ENCODE data around the gene SLC8B1.

The SLC8B1 gene

GRCh38 chr12:113334786-113335539, at the start of gene SLC8B1:
SLC8B1 (minus strand) TSS chr12:113335109; CDS start chr12:113332878, 2,231 bp downstream.
- peak; percentile 84 for DNase-seq (ENCODE audit: low read depth in 1 of 2, low spot score in 1 of 2)

GRCh38 chr12:113382206-113382605, 47.3 kb upstream of the SLC8B1 start:
- DNase-seq (ENCODE audit: low read depth in 1 of 2, low spot score in 1 of 2), result no peak

- DNase-seq (ENCODE audit: low read depth in 1 of 2, low spot score in 1 of 2), result no peak
Measured at GRCh38 chr12:113381220-113381619, 46.3 kb upstream of the SLC8B1 start.

GRCh38 chr12:113378291-113378690, 43.4 kb upstream of the SLC8B1 start:
- no peak for DNase-seq (ENCODE audit: low read depth in 1 of 2, low spot score in 1 of 2)

DNA sequence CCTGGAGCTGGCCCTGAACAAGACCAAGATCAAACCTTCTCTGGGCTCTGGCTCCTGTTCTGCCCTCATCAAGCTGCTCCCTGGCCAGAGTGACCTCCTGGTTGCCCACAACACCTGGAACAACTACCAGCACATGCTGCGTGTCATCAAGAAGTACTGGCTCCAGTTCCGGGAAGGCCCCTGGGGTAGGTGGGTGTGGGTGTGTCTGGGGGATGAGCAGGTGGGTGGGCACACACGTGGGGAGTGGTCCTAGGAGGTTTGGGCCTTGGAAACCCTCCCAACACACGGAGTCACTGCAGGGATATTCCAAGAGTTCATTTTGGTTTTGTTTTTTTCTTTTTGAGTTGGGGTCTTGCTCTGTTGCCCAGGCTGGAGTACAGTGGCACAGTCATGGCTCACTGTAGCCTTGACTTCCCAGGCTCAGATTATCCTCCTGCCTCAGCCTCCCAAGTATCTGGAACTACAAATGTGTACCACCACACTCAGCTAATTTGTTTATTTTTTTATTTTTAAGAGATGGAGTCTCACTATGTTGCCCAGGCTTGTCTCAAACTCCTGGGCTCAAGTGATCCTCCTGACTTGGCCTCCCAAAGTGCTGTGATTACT, 40.0 kb upstream of the SLC8B1 start:
- DNase-seq (ENCODE audit: low read depth in 1 of 2, low spot score in 1 of 2), result no peak

DNA sequence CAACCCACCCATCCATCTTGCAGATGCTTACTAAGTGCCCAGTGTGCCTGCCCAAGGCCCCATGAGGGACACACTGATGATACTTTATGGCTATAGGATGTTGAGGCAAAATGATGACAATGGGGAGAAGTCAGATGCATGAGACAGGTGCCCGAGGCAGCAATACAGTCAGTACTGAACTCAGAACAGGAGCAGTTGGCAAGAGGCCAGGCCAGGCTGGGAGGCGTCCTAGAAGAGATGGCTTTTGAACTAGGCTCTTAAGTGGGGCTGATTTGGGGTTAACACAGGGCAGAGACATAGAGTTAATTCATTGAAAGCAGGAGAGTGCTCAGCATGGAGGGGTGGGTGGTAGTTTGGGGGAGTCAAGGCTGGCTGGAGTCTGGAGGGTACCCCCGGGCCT, 39.1 kb upstream of the SLC8B1 start:
- DNase-seq (ENCODE audit: low read depth in 1 of 2, low spot score in 1 of 2), result no peak

GRCh38 chr12:113373440-113373839, 38.5 kb upstream of the SLC8B1 start:
- DNase-seq (ENCODE audit: low read depth in 1 of 2, low spot score in 1 of 2), result no peak

- no peak for DNase-seq (ENCODE audit: low read depth in 1 of 2, low spot score in 1 of 2)
Measured at GRCh38 chr12:113372371-113372770, 37.5 kb upstream of the SLC8B1 start.

GRCh38 chr12:113371808-113372207, 36.9 kb upstream of the SLC8B1 start:
- no peak for DNase-seq (ENCODE audit: low read depth in 1 of 2, low spot score in 1 of 2)

- no peak for DNase-seq (ENCODE audit: low read depth in 1 of 2, low spot score in 1 of 2)
Measured at GRCh38 chr12:113370923-113371682, 36.2 kb upstream of the SLC8B1 start.

DNA sequence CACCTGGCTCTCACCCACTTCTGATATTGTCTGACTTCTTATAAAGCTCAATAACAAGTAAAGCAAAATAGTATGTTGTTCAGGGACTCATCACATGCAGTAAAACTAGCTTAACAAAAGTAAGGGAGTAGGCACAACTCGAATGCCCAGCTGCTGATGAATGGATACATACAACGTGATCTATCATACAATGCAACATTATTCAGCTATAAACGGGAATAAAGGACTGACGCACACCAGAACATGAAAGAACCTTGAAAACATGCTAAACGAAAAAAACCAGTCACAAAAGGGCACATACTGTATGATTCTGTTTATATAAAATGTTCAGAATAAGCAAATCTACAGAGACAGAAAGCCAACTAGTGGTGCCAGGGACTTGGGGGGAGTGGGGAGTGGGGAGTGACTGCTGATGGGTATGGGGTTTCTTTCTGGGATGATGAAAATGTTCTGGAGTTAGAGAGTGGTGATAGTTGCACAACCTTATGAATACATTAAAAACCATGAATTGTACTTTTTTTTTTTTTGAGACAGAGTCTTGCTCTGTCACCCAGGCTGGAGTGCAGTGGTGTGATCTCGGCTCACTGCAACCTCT, 34.6 kb upstream of the SLC8B1 start:
- no peak for DNase-seq (ENCODE audit: low read depth in 1 of 2, low spot score in 1 of 2)

DNA sequence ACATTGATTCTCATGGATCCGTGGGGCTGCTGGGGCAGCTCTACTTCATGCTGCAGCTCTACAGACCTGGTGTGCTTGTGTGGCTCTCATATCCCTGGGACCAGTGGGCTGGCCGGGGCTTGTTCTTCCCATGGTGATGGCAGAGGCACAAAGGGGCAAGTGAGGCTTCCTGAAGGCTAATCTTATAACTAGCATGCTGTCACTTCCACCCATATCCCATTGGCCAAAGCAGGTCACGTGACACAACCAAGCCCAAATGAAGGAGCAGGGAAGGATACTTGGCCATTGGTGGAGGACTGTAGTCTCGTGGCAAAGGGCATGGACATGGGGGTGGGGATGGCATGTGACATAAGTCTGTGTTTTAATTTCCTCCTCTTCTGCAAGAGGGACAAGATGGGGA, 33.4 kb upstream of the SLC8B1 start:
- no peak for DNase-seq (ENCODE audit: low read depth in 1 of 2, low spot score in 1 of 2)

- DNase-seq (ENCODE audit: low read depth in 1 of 2, low spot score in 1 of 2), result no peak
Measured at GRCh38 chr12:113366827-113367226, 31.9 kb upstream of the SLC8B1 start.

DNA sequence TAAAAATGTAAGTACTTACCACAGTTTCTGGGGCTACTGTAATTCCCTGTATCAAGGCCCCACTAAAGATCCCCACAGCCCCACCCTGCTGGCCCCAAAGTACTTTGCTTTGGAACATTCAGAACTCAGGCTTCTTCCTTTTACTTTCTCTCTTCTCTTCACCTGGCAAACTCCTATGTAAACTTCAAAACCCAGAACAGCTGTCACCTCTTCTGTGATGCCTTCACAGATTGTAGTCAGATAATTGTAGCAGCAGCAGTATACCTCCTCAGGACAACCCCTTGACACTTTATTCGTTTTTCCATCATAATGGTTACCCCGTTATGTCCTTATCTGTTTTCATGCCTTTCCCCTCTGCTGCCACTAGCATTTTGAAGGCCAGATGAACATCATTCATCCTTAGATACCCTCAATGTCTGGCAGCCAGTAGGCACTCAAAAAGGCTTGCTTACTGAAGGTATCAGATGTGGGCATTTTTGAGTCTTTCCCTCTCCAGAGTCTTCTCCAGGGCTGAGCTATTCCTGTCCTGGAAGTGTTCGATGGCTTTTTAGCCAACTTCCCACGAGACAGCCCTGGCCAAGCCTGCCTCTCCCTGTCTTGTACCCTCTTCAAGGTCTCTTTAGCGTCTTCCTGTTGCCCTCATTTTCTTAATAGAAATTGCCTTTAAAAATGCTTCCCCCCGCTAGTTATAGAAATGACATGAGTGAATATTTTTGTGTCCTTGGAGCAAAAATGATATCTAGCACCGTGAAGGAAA, 30.9 kb upstream of the SLC8B1 start:
- DNase-seq (ENCODE audit: low read depth in 1 of 2, low spot score in 1 of 2), result no peak

GRCh38 chr12:113364698-113365097, 29.8 kb upstream of the SLC8B1 start:
- DNase-seq (ENCODE audit: low read depth in 1 of 2, low spot score in 1 of 2), result no peak

DNA sequence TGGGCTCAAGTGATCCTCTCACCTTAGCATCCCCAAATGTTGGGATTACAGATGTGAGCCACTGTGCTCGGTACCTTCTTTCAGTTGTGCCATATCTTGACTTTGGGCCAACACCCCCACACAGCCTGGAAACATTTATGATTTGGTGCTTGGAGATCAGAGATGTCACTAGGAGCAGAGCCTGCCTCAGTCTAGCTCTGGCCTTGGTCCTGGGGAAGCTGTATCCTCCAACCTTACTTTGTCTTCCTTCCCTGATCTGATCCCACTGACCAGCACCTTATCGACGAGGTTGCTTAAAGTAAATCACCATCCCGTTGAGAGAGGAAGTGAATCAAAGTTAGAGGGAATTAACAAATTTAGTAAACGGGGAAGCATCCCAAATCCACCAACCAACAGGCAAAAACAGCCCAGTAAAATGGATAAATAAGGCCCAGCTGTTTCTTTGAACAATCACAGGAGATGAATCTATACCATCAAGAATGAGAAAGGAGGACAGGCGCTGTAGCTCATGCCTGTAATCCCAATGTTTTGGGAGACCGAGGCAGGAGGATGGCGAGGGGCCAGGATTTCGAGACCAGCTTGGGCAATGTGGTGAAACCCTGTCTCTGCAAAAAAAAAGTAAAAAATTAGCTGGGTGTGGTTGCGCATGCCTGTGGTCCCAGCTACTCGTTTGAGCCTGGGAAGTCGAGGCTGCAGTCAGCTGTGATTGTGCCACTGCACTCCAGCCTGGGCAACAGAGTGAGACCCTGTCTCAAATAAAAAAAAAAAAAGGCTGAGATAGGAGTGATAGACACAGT, 26.9 kb upstream of the SLC8B1 start:
- no peak for DNase-seq (ENCODE audit: low read depth in 1 of 2, low spot score in 1 of 2)

DNA sequence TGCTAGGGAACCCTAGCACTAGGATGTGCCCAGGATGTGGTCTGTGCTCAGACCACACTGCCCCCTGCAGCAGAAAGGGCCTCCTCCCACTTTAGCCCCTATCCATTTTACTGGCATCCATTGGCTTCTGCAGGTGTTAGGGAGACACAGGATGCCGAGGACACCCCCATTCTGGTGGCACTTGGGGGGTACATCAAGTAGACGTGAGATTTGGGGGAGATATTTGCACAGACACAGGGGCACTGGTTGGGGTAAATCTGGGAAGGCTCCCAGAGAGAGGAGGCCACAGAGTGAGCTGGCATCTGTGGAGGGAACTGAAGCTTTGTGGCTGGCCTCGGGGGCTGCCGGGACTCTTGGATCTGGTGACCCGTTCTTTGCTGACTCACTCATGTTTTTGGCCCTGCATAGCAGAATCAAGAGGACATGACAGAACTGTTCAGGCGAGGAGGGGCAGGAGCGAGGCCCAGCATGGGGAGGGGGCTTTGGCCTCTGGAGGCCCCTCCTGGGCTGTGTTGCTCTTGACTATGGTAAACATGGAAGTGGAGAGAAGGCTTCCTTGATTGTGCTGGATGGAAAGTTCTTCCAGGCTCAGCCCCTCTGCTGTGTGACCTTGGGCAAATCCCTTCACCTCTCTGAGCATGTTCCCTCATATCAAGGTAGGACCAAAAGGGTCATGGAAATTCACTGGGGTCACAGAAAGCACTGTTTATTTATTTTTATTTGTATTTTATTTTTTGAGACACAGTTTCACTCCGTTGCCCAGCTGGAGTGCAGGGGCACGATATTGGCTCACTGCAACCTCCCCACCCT, 25.2 kb upstream of the SLC8B1 start:
- DNase-seq (ENCODE audit: low read depth in 1 of 2, low spot score in 1 of 2), result no peak

GRCh38 chr12:113359133-113359938, 24.4 kb upstream of the SLC8B1 start:
- no peak for DNase-seq (ENCODE audit: low read depth in 1 of 2, low spot score in 1 of 2)
